ENCODE measurements around the gene GABBR1.

Gene GABBR1

DNA sequence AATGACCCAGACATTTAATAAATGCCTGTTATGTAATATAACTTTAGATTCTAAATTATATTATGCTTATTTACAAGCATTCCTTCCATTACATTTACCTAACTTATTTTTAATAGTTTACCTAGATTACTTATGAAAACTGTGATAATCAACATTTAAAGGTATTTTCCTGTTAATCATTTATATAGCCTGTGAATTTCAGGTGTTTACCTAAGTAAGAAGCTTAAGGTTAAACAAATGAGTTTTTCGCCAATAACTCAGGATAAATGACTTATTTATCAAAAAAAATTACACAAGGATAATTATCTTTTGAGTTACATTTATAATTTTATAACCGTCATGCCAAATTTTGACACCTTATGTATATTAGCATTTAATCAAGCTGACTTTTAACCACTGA, 108.9 kb downstream of the GABBR1 start:
- in situ Hi-C loops (cut with HindIII; ENCODE audit: low pct_unique_long_range_greater_than_20kb, low sequenced_read_pairs) = no loop called here
- no peak for TF ChIP-seq JUND (IDR thresholded peaks at IDR 0.05; ENCODE audit: low read depth)
- no peak for DNase-seq (ENCODE audit: low read depth in 1 of 2, low spot score in 1 of 2)

DNA sequence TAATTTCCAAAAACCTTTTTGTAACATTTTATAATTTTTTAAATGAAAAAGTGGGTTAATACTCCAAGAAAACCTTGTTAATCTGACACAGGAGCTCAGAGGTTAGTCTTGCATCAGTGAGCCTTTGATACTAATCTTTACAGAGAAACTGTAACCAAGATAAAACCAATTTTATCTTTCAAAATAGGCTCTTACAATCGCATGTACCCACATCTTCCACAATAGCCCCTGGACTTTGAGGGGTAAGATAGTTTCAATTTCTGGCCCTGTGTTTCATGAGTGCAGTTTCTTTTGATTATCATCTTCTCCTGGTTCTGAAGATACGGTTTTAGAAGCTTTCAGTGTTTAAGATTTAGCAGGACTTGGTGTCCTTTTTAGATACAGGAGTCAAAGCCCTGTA, 110.8 kb downstream of the GABBR1 start:
- no peak for DNase-seq (ENCODE audit: low read depth in 1 of 2, low spot score in 1 of 2)
- no peak for TF ChIP-seq JUND (IDR thresholded peaks at IDR 0.05; ENCODE audit: low read depth)
- in situ Hi-C loops (cut with HindIII; ENCODE audit: low pct_unique_long_range_greater_than_20kb, low sequenced_read_pairs) = no loop called here

DNA sequence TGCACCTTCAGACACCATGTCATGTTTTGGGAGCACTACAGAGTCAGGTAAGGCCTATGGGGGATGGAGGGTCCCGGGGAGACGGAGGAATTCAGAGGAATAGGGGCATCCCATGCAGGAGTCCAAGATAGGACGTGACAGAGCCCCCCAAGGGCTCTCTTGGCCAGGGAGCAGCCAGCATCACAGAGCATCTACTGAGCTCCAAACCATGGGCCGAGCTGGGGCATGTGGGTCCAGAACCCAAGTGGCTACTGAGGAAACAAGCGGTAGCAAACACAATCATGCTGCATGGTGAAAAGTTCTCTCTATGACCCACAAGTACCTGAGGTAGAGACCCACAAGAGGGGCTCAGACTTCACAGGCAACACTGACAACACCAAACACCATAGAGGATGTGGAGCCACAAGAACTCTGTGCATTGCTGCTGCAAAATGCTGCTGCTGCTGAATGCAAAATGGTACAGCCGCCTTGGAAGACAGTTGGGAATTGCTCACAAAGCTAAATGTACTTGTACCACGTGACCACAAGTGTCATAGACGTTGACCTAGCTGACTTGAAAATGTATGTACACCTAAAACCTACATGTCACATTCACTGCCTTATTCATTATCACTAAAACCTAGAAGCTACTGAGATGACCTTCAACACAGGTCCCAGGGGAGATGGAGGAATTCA, 111.8 kb downstream of the GABBR1 start:
- no peak for DNase-seq (ENCODE audit: low read depth in 1 of 2, low spot score in 1 of 2)
- in situ Hi-C loops (cut with HindIII; ENCODE audit: low pct_unique_long_range_greater_than_20kb, low sequenced_read_pairs) = no loop called here
- TF ChIP-seq JUND (IDR thresholded peaks at IDR 0.05; ENCODE audit: low read depth) = no peak

DNA sequence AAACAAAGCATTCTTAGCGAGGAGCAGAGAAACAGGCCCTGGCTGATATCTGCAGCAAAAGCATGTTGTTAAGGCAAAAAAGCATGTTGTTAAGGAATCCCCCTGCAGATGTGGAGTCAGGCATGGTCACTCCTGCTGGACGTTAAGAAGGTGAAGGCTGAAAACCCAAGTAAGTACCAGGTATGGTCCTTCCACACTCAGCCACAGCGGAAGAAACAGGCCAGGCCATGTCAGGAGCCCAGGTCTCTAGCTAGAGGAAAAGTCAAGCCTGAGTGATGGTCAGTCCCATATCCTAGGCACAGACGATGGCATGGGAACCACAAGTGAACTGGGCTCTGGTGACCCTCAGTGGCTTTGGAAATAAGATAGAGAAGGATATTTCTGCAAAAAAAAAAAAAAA, 112.8 kb downstream of the GABBR1 start:
- in situ Hi-C loops (cut with HindIII; ENCODE audit: low pct_unique_long_range_greater_than_20kb, low sequenced_read_pairs) = no loop called here
- TF ChIP-seq JUND (IDR thresholded peaks at IDR 0.05; ENCODE audit: low read depth) = no peak
- DNase-seq (ENCODE audit: low read depth in 1 of 2, low spot score in 1 of 2) = no peak

DNA sequence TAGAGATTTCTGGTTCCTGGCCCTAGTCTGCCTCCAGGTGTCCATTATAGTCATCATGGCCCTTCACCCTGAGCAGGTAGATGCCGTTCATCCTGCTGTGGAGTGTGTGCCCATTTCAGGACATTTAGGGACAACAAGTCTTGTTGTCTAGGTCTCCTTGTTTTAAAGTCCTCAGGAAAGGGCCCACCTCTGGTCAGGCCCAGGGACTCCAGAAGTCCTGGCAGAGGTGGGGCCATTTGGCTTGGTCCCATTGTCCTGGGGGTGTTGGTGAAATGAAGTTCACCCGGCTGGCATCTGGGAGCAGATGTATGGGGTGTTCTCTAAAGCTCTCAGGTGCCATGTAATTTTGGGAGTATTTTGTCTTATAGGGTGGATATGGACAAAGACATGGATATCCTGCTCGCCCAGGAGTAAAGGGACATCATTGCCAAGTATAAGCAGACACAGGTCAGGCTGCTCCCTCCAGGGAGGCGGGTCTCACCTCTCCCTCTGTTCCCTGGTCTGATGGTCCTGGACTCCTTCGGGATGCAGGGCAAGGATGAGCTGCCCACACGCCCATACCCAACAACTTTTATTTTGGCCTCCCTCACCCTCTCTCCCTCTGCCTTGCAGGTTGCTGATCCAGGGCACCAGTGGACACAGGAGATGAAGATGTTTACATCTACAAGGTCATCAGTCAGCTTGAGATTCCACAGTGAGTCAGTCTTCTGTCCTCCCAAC, 113.5 kb downstream of the GABBR1 start:
- in situ Hi-C loops (cut with HindIII; ENCODE audit: low pct_unique_long_range_greater_than_20kb, low sequenced_read_pairs) = no loop called here
- TF ChIP-seq JUND (IDR thresholded peaks at IDR 0.05; ENCODE audit: low read depth) = no peak
- DNase-seq (ENCODE audit: low read depth in 1 of 2, low spot score in 1 of 2) = no peak

DNA sequence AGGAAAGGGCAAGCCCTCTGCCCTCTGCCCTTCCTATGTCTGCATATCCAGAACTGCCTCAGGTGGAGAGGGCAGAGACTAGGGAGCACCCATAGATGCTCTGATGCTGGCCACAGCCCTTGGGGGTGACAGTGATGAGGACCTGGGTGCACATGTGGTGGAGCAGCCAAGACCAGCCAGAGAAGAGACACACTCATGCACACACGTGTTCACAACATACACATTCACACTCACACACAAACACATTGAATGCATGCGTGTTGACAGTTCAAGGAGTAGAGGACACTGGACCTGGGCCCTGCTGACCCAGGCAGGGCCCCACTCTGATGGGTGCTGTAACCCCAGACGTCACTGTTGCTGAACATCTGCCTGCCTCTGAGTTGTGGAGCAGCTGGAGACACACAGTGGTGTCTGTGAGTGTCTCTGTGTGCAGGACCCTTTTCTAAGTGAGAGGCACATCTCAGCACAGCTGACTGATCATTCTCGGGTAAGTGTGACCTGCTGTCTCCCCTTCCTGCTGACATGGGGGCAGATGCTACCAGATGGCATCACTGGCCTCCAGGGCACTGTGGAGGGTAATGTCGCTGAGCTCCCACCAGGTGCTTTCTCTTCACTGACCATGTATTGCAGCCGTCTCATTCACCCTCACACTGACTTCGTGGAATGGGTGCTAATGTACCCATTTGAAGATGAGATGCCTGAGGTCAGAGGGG, 115.1 kb downstream of the GABBR1 start:
- no peak for DNase-seq (ENCODE audit: low read depth in 1 of 2, low spot score in 1 of 2)
- no peak for TF ChIP-seq JUND (IDR thresholded peaks at IDR 0.05; ENCODE audit: low read depth)
- in situ Hi-C loops (cut with HindIII; ENCODE audit: low pct_unique_long_range_greater_than_20kb, low sequenced_read_pairs) = no loop called here

DNA sequence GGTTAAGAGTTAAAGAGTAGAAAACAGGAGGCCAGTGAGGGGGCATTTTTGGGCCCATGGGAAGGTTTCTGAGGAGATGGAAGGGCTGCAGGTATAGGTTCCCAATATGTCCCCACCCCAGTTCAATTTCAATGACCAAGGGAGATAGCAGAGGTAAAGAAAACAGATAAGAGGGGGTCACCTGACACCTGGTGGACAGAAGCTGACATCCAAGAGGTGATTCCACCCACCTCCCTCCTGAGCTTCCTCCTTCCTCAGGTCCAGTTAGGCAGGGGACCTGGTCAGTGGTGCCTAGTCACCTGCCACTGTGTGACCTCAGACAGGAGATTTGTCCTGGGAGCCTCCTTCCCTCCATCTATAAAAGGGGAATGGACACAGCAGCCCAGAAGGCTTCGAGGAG, 115.7 kb downstream of the GABBR1 start:
- in situ Hi-C loops (cut with HindIII; ENCODE audit: low pct_unique_long_range_greater_than_20kb, low sequenced_read_pairs) = no loop called here
- no peak for DNase-seq (ENCODE audit: low read depth in 1 of 2, low spot score in 1 of 2)
- TF ChIP-seq JUND (IDR thresholded peaks at IDR 0.05; ENCODE audit: low read depth) = no peak

DNA sequence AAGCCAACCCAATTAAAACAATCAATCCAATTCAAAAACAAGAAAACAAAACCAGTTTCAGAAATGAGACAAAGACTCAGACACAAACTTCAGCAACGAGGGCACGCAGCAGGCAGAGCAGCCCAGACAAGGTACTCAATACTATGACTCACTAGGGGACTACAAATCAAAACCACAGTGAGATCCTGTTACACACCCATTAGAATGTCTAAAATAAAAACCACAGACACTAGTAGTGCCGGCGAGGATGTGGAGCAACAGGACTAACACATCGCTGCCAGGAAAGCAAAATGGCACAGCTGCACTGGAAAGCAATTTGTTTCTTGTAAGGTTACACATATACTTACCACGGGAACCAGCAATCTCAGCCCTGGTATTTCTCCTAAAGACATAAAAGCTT, 116.9 kb downstream of the GABBR1 start:
- no peak for TF ChIP-seq JUND (IDR thresholded peaks at IDR 0.05; ENCODE audit: low read depth)
- in situ Hi-C loops (cut with HindIII; ENCODE audit: low pct_unique_long_range_greater_than_20kb, low sequenced_read_pairs) = no loop called here
- peak in 1 of 2 experiments; percentile 52 for DNase-seq (ENCODE audit: low read depth in 1 of 2, low spot score in 1 of 2)

DNA sequence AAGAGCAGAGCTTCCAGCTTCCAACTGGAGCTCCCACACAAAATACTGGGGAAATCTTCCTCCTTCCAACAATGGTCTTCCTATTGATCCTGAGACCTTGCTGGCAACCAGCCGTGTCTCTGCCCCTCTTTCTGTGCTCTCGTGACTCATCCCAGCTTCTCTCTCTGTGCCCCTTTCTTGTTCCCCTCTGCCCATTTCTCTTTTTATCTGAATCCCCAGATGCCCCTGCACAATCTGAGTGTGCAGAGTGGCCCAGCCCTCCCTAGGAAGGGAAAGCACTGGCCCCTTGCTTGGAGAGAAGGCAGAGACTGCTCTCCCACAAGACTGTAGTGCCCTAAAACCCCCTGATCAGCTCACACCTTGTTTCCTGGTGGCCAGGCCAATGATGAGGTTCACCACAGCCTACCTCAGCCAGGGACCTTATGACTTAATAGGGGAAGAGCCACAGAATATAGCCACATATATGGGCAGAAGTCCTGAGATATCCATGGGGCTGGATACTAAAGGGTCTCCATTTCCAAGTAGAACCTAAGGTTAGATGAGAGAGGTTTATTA, 122.2 kb downstream of the GABBR1 start:
- in situ Hi-C loops (cut with HindIII; ENCODE audit: low pct_unique_long_range_greater_than_20kb, low sequenced_read_pairs) = no loop called here
- no peak for TF ChIP-seq JUND (IDR thresholded peaks at IDR 0.05; ENCODE audit: low read depth)

DNA sequence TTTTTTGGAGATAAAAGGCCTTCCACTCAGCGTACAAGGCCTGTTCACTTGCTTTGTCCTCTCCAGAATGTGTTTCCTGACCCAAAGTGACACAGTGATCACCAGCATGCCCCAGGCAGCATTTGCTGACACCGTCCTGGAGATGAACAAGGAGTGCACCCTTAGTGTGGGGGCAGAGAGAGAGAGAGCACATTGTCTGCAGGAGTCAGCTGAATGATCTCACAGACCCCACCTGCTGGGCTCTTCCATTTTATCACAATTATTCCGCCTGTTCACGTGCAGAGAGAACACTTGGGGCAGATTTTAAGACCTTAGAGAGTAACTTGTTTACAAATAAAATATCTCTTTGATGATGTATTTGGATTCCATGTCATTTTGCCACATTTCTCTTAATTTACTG, 122.8 kb downstream of the GABBR1 start:
- no peak for DNase-seq (ENCODE audit: low read depth in 1 of 2, low spot score in 1 of 2)
- in situ Hi-C loops (cut with HindIII; ENCODE audit: low pct_unique_long_range_greater_than_20kb, low sequenced_read_pairs) = no loop called here
- no peak for TF ChIP-seq JUND (IDR thresholded peaks at IDR 0.05; ENCODE audit: low read depth)

More for the DNA sequence above, 122.2 kb downstream of the GABBR1 start:
- no peak for DNase-seq (ENCODE audit: low read depth in 1 of 2, low spot score in 1 of 2)

All from T47D (cell line).